Measurements from ENCODE around the gene GRIK1.

The GRIK1 gene

GRCh38 chr21:29789393-29789792, 150.4 kb downstream of the GRIK1 start:
- no peaks in the 10 kb centered on the region for H3K9me3 ChIP-seq
- H3K4me3 ChIP-seq (ENCODE audit: low read depth in 1 of 2, low read length in 1 of 2) = no peak overlapping the region
- H3K27me3 ChIP-seq = no peaks in the 10 kb centered on the region
- H3K4me1 ChIP-seq (ENCODE audit: control insufficient read depth in 1 of 2, insufficient read depth in 1 of 2, low read depth in 1 of 2, low read length in 1 of 2) = no peaks in the 10 kb centered on the region
- H3K27ac ChIP-seq = no peak overlapping the region
- TF ChIP-seq CTCF (IDR thresholded peaks at IDR 0.05) = no peak
- no peaks in the 10 kb centered on the region for H3K36me3 ChIP-seq

GRCh38 chr21:29788752-29789151, 151.0 kb downstream of the GRIK1 start:
- Histone ChIP-seq H3K9me3 (no peaks in the 10 kb centered on the region), H3K36me3 (no peaks in the 10 kb centered on the region), H3K4me3 (ENCODE audit: low read depth in 1 of 2, low read length in 1 of 2) (no peak overlapping the region), H3K27me3 (no peaks in the 10 kb centered on the region), H3K27ac (no peak overlapping the region), H3K4me1 (ENCODE audit: control insufficient read depth in 1 of 2, insufficient read depth in 1 of 2, low read depth in 1 of 2, low read length in 1 of 2) (no peaks in the 10 kb centered on the region)
- no peak for TF ChIP-seq CTCF (IDR thresholded peaks at IDR 0.05)

GRCh38 chr21:29787361-29787909, 152.4 kb downstream of the GRIK1 start:
- Histone ChIP-seq H3K4me3 (ENCODE audit: low read depth in 1 of 2, low read length in 1 of 2) (no peak overlapping the region), H3K36me3 (no peaks in the 10 kb centered on the region), H3K27ac (no peak overlapping the region), H3K9me3 (no peaks in the 10 kb centered on the region), H3K27me3 (no peaks in the 10 kb centered on the region), H3K4me1 (ENCODE audit: control insufficient read depth in 1 of 2, insufficient read depth in 1 of 2, low read depth in 1 of 2, low read length in 1 of 2) (no peaks in the 10 kb centered on the region)
- TF ChIP-seq CTCF (IDR thresholded peaks at IDR 0.05) = no peak

- Histone ChIP-seq H3K36me3 (no peaks in the 10 kb centered on the region), H3K9me3 (no peaks in the 10 kb centered on the region), H3K27ac (no peak overlapping the region), H3K27me3 (no peaks in the 10 kb centered on the region), H3K4me1 (ENCODE audit: control insufficient read depth in 1 of 2, insufficient read depth in 1 of 2, low read depth in 1 of 2, low read length in 1 of 2) (no peaks in the 10 kb centered on the region), H3K4me3 (ENCODE audit: low read depth in 1 of 2, low read length in 1 of 2) (no peak overlapping the region)
- TF ChIP-seq CTCF (IDR thresholded peaks at IDR 0.05) = no peak
Measured at GRCh38 chr21:29786496-29787360, 153.1 kb downstream of the GRIK1 start.

GRCh38 chr21:29777160-29777559, 162.6 kb downstream of the GRIK1 start:
- Histone ChIP-seq H3K9me3 (no peaks in the 10 kb centered on the region), H3K36me3 (no peaks in the 10 kb centered on the region), H3K27me3 (no peaks in the 10 kb centered on the region), H3K27ac (no peak overlapping the region), H3K4me3 (ENCODE audit: low read depth in 1 of 2, low read length in 1 of 2) (no peak overlapping the region), H3K4me1 (ENCODE audit: control insufficient read depth in 1 of 2, insufficient read depth in 1 of 2, low read depth in 1 of 2, low read length in 1 of 2) (no peaks in the 10 kb centered on the region)
- no peak for TF ChIP-seq CTCF (IDR thresholded peaks at IDR 0.05)

Measured in neutrophil (primary cell).